CD4-positive, alpha-beta T cell (primary cell): Measurements from ENCODE around the gene SOSTDC1. TPM values are rescaled to one million over a fixed set of nuclear protein-coding genes. Genes with fewer than 3 reads are reported as not detected.
A peak's percentile ranks its signal among the peaks of the same experiment; 100 is the strongest.

Experiments used
- ATAC-seq: fragments of 200-7000 bp; cut with Tn5 transposase; one replicate; pipeline ENCODE4 v1.10.0; 2022; ENCODE audit warnings: mild to moderate bottlenecking; ENCODE audit not compliant: poor library complexity
- CTCF ChIA-PET: fragments of 350-600 bp; sonication (Branson Sonifier 250); formaldehyde crosslinking; loops from one replicate; lab custom pipeline; 2021; ENCODE audit warnings: antibody characterized with exemption, inconsistent platforms; lab: Charles Lee
- POLR2A ChIA-PET: fragments of 350-600 bp; sonication (Branson Sonifier 250); formaldehyde crosslinking; loops from one replicate; lab custom pipeline; 2021; ENCODE audit warnings: antibody characterized with exemption, inconsistent platforms; lab: Charles Lee
- DNase-seq, 14 experiments: peaks; one replicate each; pipeline ENCODE4 v3.0.0-alpha.2; 2013 to 2020; ENCODE audit warnings: mixed read lengths in 2 of 14
- H3K27ac ChIP-seq, 2 donors: one replicate each; pipeline versions ENCODE4 v1.5.1 to v1.7.0; 2013; ENCODE audit warnings: low read length in 2 of 2, low read depth in 1 of 2, mild to moderate bottlenecking in 1 of 2
- H3K27me3 ChIP-seq, 2 experiments: 1 replicate in 1 of 2; 2 replicates in 1 of 2; pipeline versions ENCODE4 v1.6.1 to v1.7.0; 2013; ENCODE audit warnings: low read length in 2 of 2, control low read depth in 1 of 2, mild to moderate bottlenecking in 1 of 2, moderate library complexity in 1 of 2; ENCODE audit not compliant: insufficient read depth in 2 of 2, control insufficient read depth in 1 of 2
- H3K36me3 ChIP-seq: one replicate; pipeline ENCODE4 v1.6.1; 2013; ENCODE audit warnings: low read length, control low read depth; ENCODE audit not compliant: insufficient read depth
- H3K4me1 ChIP-seq: one replicate; pipeline ENCODE4 v1.6.1; 2013; ENCODE audit warnings: low read length, control low read depth; ENCODE audit not compliant: insufficient read depth
- H3K4me3 ChIP-seq: one replicate; pipeline ENCODE4 v1.5.1; 2013; ENCODE audit warnings: mild to moderate bottlenecking, low read length, moderate library complexity
- H3K9me3 ChIP-seq, 2 experiments: 1 replicate in 1 of 2; 2 replicates in 1 of 2; pipeline versions ENCODE4 v1.6.1 to v1.7.0; 2013; ENCODE audit warnings: low read length in 2 of 2, mild to moderate bottlenecking in 2 of 2, control low read depth in 1 of 2, moderate library complexity in 1 of 2; ENCODE audit not compliant: control insufficient read depth in 1 of 2, insufficient read depth in 1 of 2
- H3K27ac Mint-ChIP-seq: one replicate; pipeline ENCODE4 v1.8.0; 2020; ENCODE audit warnings: mixed read lengths
- H3K27me3 Mint-ChIP-seq: one replicate; pipeline ENCODE4 v1.8.0; 2021; ENCODE audit warnings: mixed read lengths
- H3K36me3 Mint-ChIP-seq: one replicate; pipeline ENCODE4 v1.8.0; 2021; ENCODE audit warnings: low read depth, mixed read lengths
- H3K4me1 Mint-ChIP-seq: one replicate; pipeline ENCODE4 v1.8.0; 2021; ENCODE audit warnings: low read depth, mixed read lengths
- H3K4me3 Mint-ChIP-seq: one replicate; pipeline ENCODE4 v1.8.0; 2020; ENCODE audit warnings: mild to moderate bottlenecking, mixed read lengths
- H3K9me3 Mint-ChIP-seq: one replicate; pipeline ENCODE4 v1.8.0; 2020; ENCODE audit warnings: mixed read lengths
- intact Hi-C, 2 experiments: fragments of 100-400 bp; cut with DNase I in 1 of 2; cut with micrococcal nuclease in 1 of 2; formaldehyde crosslinking; loops; one replicate each; pipeline versions ENCODE4 v1.15.1 to v1.9.0; 2023 to 2025; cut with DNase I, micrococcal nuclease
- polyA plus RNA-seq, 2 donors: library from polyadenylated mRNA; unstranded; fragments of 120-200 nt; gene quantifications; one replicate each; pipeline ENCODE4 v1.2.1, GENCODE V29; 2013
- total RNA-seq, 174 experiments: library from RNA in 2 of 174; stranded (reverse) in 2 of 174; gene quantifications; one replicate each; pipeline ENCODE4 v1.2.3 and lab custom pipeline; 2021 to 2026
- TF ChIP-seq, protein P1 (sequence below): fragments of 200-600 bp; IDR thresholded peaks from one replicate; pipeline ENCODE4 v1.8.0; 2022; ENCODE audit warnings: antibody characterized with exemption, mild to moderate bottlenecking

SOSTDC1 gene, protein sequence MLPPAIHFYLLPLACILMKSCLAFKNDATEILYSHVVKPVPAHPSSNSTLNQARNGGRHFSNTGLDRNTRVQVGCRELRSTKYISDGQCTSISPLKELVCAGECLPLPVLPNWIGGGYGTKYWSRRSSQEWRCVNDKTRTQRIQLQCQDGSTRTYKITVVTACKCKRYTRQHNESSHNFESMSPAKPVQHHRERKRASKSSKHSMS
- total RNA-seq: not detected
- polyA plus RNA-seq (2013, experiment 1 of 2): not detected
- polyA plus RNA-seq (2013, experiment 2 of 2): 0.57 TPM
- total RNA-seq (lab: John Stamatoyannopoulos, UW): 0 to 0.16 (median 0) reads per million in 172 experiments

DNA sequence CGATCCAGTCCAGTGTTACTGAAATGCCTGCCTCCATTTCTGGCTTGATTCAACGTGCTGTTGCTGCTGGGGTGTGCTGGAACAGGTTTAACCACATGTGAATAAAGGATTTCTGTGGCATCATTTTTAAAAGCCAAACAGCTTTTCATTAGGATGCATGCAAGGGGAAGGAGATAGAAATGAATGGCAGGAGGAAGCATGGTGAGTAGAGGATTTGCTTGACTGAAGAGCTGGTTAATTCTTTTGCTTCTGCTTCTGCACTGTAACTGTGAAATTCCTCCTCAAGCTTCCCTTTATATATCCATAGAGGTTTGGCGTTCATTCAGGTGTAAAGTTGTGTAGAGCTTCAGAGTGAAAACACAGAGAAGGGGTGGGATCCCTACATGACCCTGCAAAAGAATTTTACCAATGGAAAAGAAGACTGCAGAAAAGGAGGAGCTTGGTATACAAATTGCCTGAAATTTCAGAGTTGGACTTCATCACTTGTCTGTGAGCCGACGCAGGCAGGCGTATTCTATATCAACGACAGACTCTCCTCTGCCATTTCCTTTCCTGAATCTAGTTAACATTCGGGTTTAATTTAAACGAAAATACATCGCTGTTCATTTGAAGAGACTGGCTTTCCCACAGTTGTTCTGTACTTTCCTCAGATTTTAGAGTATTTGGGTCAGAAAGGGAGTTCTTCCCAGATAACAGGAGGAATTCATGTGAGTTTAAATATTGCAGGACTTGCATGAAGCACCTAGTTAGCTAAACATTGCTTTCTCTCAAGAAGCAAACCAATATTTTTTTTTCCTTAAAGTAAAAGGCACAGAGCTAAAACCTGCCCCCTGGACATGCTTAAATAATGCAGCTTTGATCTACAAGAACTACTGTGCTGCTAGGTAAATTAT is at the start of gene SOSTDC1:
Gene SOSTDC1 (minus strand): TSS at position 270 of the 893 bp plus-strand sequence. CDS start 70 bp downstream, at position 200.
- no peak within 1 kb of the TSS for H3K4me3 ChIP-seq
- ChIA-PET CTCF (interaction anchor here (0.9 kb wide), 1 partner anchor 49 kb away, joined by 4 read pairs; no protein-coding TSS in a partner anchor), POLR2A (interaction anchor here (1.1 to 1.6 kb wide), 2 partner anchors 14 to 181 kb away, joined by 3 to 4 read pairs; no protein-coding TSS in a partner anchor)
- intact Hi-C loops: no loop called here
- no peaks in the 10 kb centered on the region for H3K4me1 ChIP-seq
- ATAC-seq (no peak), DNase-seq (no peak)
- Mint-ChIP-seq H3K36me3 (no peaks in the 10 kb centered on the region), H3K9me3 (no peaks in the 10 kb centered on the region), H3K4me3 (peak within 1 kb of the TSS; percentile 36), H3K27me3 (peaks cover 12% of the 10 kb centered on the region), H3K4me1 (peaks cover 7% of the 10 kb centered on the region), H3K27ac (no peak within 1 kb of the TSS)
- TF ChIP-seq, protein P1, sequence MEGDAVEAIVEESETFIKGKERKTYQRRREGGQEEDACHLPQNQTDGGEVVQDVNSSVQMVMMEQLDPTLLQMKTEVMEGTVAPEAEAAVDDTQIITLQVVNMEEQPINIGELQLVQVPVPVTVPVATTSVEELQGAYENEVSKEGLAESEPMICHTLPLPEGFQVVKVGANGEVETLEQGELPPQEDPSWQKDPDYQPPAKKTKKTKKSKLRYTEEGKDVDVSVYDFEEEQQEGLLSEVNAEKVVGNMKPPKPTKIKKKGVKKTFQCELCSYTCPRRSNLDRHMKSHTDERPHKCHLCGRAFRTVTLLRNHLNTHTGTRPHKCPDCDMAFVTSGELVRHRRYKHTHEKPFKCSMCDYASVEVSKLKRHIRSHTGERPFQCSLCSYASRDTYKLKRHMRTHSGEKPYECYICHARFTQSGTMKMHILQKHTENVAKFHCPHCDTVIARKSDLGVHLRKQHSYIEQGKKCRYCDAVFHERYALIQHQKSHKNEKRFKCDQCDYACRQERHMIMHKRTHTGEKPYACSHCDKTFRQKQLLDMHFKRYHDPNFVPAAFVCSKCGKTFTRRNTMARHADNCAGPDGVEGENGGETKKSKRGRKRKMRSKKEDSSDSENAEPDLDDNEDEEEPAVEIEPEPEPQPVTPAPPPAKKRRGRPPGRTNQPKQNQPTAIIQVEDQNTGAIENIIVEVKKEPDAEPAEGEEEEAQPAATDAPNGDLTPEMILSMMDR: no peak
- peaks cover 0 to 4% of the 10 kb centered on the region in 2 experiments for H3K27me3 ChIP-seq
- H3K27ac ChIP-seq: no peak within 1 kb of the TSS
- H3K9me3 ChIP-seq: no peaks in the 10 kb centered on the region
- no peaks in the 10 kb centered on the region for H3K36me3 ChIP-seq

DNA sequence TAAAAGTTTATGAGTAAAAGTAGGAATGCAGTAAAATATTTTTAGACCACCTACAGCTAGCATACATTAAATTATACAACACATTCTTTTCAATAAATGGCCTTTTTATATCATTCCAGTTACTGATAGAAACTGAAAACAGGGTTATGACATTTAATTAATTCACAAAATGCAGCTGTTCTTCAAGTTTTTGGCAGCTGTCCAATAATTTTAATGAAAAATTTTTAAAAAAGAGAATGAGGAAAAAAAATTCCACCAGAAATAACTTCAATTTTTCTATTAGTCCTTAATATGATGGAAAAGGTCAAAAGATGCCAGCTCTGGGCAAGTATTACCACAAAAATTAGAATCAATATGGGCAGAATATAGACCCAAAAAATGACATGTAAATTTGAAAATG is 49.2 kb upstream of the SOSTDC1 start:
- CTCF ChIA-PET: interaction anchor here (1.2 to 1.5 kb wide), 2 partner anchors 11 to 49 kb away, joined by 3 to 4 read pairs; partner anchors contain the start of gene SOSTDC1
- intact Hi-C loops: no loop called here

DNA sequence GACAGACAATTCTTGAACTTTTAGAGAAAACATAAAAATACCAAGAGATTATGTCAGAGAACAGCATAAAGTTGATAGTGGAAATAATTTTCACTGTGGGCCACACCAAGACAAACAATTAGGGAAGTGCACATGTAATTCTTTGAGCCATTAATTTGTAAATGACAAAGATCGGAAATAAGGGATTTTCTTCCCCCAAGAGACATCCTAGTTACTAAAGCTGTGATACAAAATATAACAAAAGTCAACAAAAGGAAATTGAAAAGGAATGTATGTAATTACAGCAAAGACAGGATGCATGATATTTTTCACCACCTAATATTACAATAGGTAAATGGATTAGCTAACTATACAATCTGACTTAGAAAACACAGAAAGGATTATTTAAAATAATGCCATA is 48.7 kb upstream of the SOSTDC1 start:
- intact Hi-C loops: no loop called here

More for the DNA sequence above, 49.2 kb upstream of the SOSTDC1 start:
- H3K4me3 Mint-ChIP-seq: no peak overlapping the region
- no peak for DNase-seq
- peaks cover 9% of the 10 kb centered on the region for H3K27me3 Mint-ChIP-seq
- no peaks in the 10 kb centered on the region for H3K36me3 ChIP-seq
- H3K4me1 ChIP-seq: no peaks in the 10 kb centered on the region
- H3K27me3 ChIP-seq: no peaks in the 10 kb centered on the region
- ATAC-seq: no peak
- TF ChIP-seq, protein P1: no peak
- H3K36me3 Mint-ChIP-seq: no peaks in the 10 kb centered on the region
- peaks cover 2% of the 10 kb centered on the region for H3K9me3 Mint-ChIP-seq
- no peak overlapping the region for H3K27ac Mint-ChIP-seq
- H3K4me3 ChIP-seq: no peak overlapping the region
- no peaks in the 10 kb centered on the region for H3K4me1 Mint-ChIP-seq
- no peaks in the 10 kb centered on the region for H3K9me3 ChIP-seq
- H3K27ac ChIP-seq: no peak overlapping the region
- POLR2A ChIA-PET: no interaction called here

More for the DNA sequence above, 48.7 kb upstream of the SOSTDC1 start:
- Histone ChIP-seq H3K27me3 (no peaks in the 10 kb centered on the region), H3K27ac (no peak overlapping the region), H3K36me3 (no peaks in the 10 kb centered on the region), H3K4me3 (no peak overlapping the region), H3K9me3 (no peaks in the 10 kb centered on the region), H3K4me1 (no peaks in the 10 kb centered on the region)
- Mint-ChIP-seq H3K36me3 (no peaks in the 10 kb centered on the region), H3K9me3 (peaks cover 2% of the 10 kb centered on the region), H3K27ac (no peak overlapping the region), H3K4me3 (no peak overlapping the region), H3K4me1 (no peaks in the 10 kb centered on the region), H3K27me3 (peaks cover 6% of the 10 kb centered on the region)
- POLR2A ChIA-PET: no interaction called here
- TF ChIP-seq, protein P1: no peak
- DNase-seq: no peak
- no peak for ATAC-seq
- CTCF ChIA-PET: interaction anchor here (1.2 to 1.5 kb wide), 2 partner anchors 11 to 49 kb away, joined by 3 to 4 read pairs; partner anchors contain the start of gene SOSTDC1
